K562 (cell line): ENCODE results near the gene PDLIM5. TPM values are rescaled to one million over a fixed set of nuclear protein-coding genes. Genes with fewer than 3 reads are reported as not detected.

Source experiments
- ATAC-seq: fragments of 200-7000 bp; cut with Tn5 transposase; 3 replicates; pipeline ENCODE4 v1.9.1; 2020; ENCODE audit warnings: moderate library complexity
- BruUV-seq: library from RNA; stranded (reverse); fragments of 400-500 nt; replicated peaks from 2 replicates; lab custom pipeline; 2021; lab: Mats Ljungman, UMichigan
- CTCF ChIA-PET: fragments of 300-600 bp; formaldehyde crosslinking; extraction: SDS; loops from one replicate; lab custom pipeline; 2021; ENCODE audit warnings: low intra/inter-chr PET ratio; lab: Yijun Ruan, JAX
- POLR2A ChIA-PET: fragments of 300-600, 350-650 bp; sonication (Branson Sonifier 250); formaldehyde crosslinking; extraction: SDS; loops from one replicate; lab custom pipeline; 2021; ENCODE audit warnings: antibody characterized with exemption, inconsistent platforms; lab: Yijun Ruan, JAX
- DNase-seq, 4 experiments: peaks; one replicate each; pipeline versions ENCODE4 v3.0.0 to v3.0.0-alpha.2; 2011 to 2018; ENCODE audit warnings: low spot score in 3 of 4, mixed read lengths in 3 of 4; ENCODE audit errors: extremely low read depth in 1 of 4
- FAIRE-seq: peaks from 2 replicates; lab custom pipeline; 2011; peaks lifted over from hg19 to GRCh38; lab: Jason Lieb, UNC
- H2AFZ ChIP-seq: 2 replicates; pipeline ENCODE4 v1.6.0; 2011; ENCODE audit warnings: low read depth, low read length, control low read depth, inconsistent platforms
- H3K27ac ChIP-seq: fragments of 200-600 bp; 3 replicates; pipeline ENCODE4 v1.8.0; 2011; ENCODE audit warnings: low read depth, mild to moderate bottlenecking, control low read depth, inconsistent platforms, low read length, moderate library complexity, mixed read lengths; ENCODE audit errors: extremely low read depth
- H3K27me3 ChIP-seq, 2 experiments: fragments of 300-600 bp in 1 of 2; 2 replicates in 1 of 2; 3 replicates in 1 of 2; pipeline versions ENCODE4 v1.6.0 to v1.8.0; 2011; ENCODE audit warnings: inconsistent platforms in 2 of 2, low read length in 2 of 2, mild to moderate bottlenecking in 1 of 2, mixed read lengths in 1 of 2, moderate library complexity in 1 of 2; ENCODE audit not compliant: control insufficient read depth in 2 of 2, insufficient read depth in 2 of 2
- H3K36me3 ChIP-seq: fragments of 300-600 bp; 3 replicates; pipeline ENCODE4 v1.8.0; 2011; ENCODE audit warnings: mild to moderate bottlenecking, low read length, inconsistent platforms; ENCODE audit not compliant: control insufficient read depth, insufficient read depth
- H3K4me1 ChIP-seq, 2 experiments: fragments of 200-600 bp in 1 of 2; replicated peaks in 1 of 2; 2 replicates in 1 of 2; 3 replicates in 1 of 2; pipeline versions ENCODE4 v1.5.1 to v1.8.0; 2011; ENCODE audit warnings: inconsistent platforms in 2 of 2, low read length in 2 of 2, mild to moderate bottlenecking in 1 of 2, mixed read lengths in 1 of 2, moderate library complexity in 1 of 2; ENCODE audit not compliant: control insufficient read depth in 2 of 2, insufficient read depth in 2 of 2
- H3K4me2 ChIP-seq: 2 replicates; pipeline ENCODE4 v1.6.1; 2011; ENCODE audit warnings: low read length, control low read depth, inconsistent platforms, mixed read lengths; ENCODE audit not compliant: insufficient read depth
- H3K4me3 ChIP-seq: fragments of 200-600 bp; sonication (generic), shearing (Covaris generic); 2 replicates; pipeline ENCODE4 v1.5.1; 2016; ENCODE audit warnings: control low read depth, inconsistent platforms
- H3K79me2 ChIP-seq: fragments of 200-600 bp; 3 replicates; pipeline ENCODE4 v1.8.0; 2011; ENCODE audit warnings: low read length, inconsistent platforms; ENCODE audit not compliant: control insufficient read depth, insufficient read depth
- H3K9ac ChIP-seq, 2 experiments: 2 replicates each; pipeline versions ENCODE4 v1.6.0 to v1.6.1; 2011; ENCODE audit warnings: low read depth in 2 of 2, low read length in 2 of 2, control low read depth in 1 of 2, inconsistent platforms in 1 of 2, mild to moderate bottlenecking in 1 of 2, mixed read lengths in 1 of 2; ENCODE audit not compliant: insufficient read depth in 1 of 2
- H3K9me1 ChIP-seq: one replicate; pipeline ENCODE4 v1.6.0; 2011; ENCODE audit warnings: inconsistent platforms, mild to moderate bottlenecking, low read length, moderate library complexity; ENCODE audit not compliant: control insufficient read depth, insufficient read depth
- H3K9me3 ChIP-seq: replicated peaks from 2 replicates; pipeline ENCODE4 v1.5.1; 2011; ENCODE audit warnings: low read depth, low read length, inconsistent platforms; ENCODE audit not compliant: control insufficient read depth, insufficient read depth
- H4K20me1 ChIP-seq: replicated peaks from 2 replicates; pipeline ENCODE4 v1.6.1; 2011; ENCODE audit warnings: low read length, inconsistent platforms, mixed read lengths; ENCODE audit not compliant: control insufficient read depth, insufficient read depth
- C11orf30 ChIP-seq: fragments of 450-650 bp; IDR thresholded peaks from 2 replicates; pipeline ENCODE4 v1.6.1; 2016; ENCODE audit warnings: low read depth, mild to moderate bottlenecking
- EHMT2 ChIP-seq: fragments of 450-650 bp; IDR thresholded peaks from 2 replicates; pipeline ENCODE4 v1.6.1; 2018; ENCODE audit warnings: antibody characterized with exemption
- ESRRA ChIP-seq: fragments of 450-650 bp; IDR thresholded peaks from 2 replicates; pipeline ENCODE4 v1.6.1; 2014; ENCODE audit warnings: low read depth, mild to moderate bottlenecking, moderate library complexity, borderline replicate concordance
- MED1 ChIP-seq: sonication (generic); formaldehyde crosslinking; IDR thresholded peaks from 2 replicates; pipeline ENCODE4 v1.8.1; 2023; ENCODE audit warnings: missing genetic modification reagents, borderline replicate concordance
- NEUROD1 ChIP-seq: fragments of 150-350 bp; IDR thresholded peaks from 2 replicates; pipeline ENCODE4 v1.6.1; 2014; ENCODE audit warnings: borderline replicate concordance, low read length, low read depth; ENCODE audit not compliant: partially characterized antibody
- SPI1 ChIP-seq: IDR thresholded peaks from 2 replicates; pipeline ENCODE4 v1.6.1; 2011; ENCODE audit warnings: low read depth, low read length, control low read depth, borderline replicate concordance
- ZNF121 ChIP-seq: sonication (generic); formaldehyde crosslinking; conservative IDR thresholded peaks from 2 replicates; pipeline ENCODE4 v1.8.0; 2022; ENCODE audit warnings: missing genetic modification reagents
- ZNF316 ChIP-seq: fragments of 450-650 bp; IDR thresholded peaks from 2 replicates; pipeline ENCODE4 v1.6.1; 2016
- WGBS: fragments of 100-300 bp; shearing (Covaris generic); methylation state at CpG from one replicate; pipeline ENCODE4 v1.1.6; 2016; ENCODE audit warnings: low coverage, mixed read lengths; ENCODE audit not compliant: insufficient coverage; ENCODE audit errors: missing lambda C conversion rate; 5-methylcytosine and 5-hydroxymethylcytosine counted together
- in situ Hi-C: fragments of 300-500 bp; cut with MboI; formaldehyde crosslinking; loops from 4 replicates; pipeline ENCODE4 v1.15.0; 2018; ENCODE audit warnings: inconsistent platforms, mixed read lengths
- intact Hi-C: fragments of 100-400 bp; cut with micrococcal nuclease; formaldehyde crosslinking; loops from 2 replicates; pipeline ENCODE4 v1.14.2; 2022
- polyA plus RNA-seq, 8 experiments: library from polyadenylated mRNA; depleted of rRNA in 4 of 8; stranded (reverse) in 5 of 8; unstranded in 3 of 8; fragments of >200 nt; fragmentation: Nextera tagmentation in 2 of 8; fragmentation: Illumina TruSeq in 1 of 8; extraction: Ambion mirVana in 2 of 8; extraction: Trizol in 1 of 8; gene quantifications; 2 replicates each; pipeline versions ENCODE4 v1.2.1 to v1.2.3, GENCODE V29; 2011 to 2014; ENCODE audit warnings: inconsistent platforms in 1 of 8, missing spikeins in 1 of 8
- total RNA-seq, 7 experiments: library from RNA; depleted of rRNA in 6 of 7; stranded (reverse); fragments of >200 nt in 6 of 7; fragmentation: Illumina TruSeq in 2 of 7; extraction: Trizol in 2 of 7; gene quantifications; 2 replicates each; pipeline versions ENCODE4 v1.2.1 to v1.2.3, GENCODE V29; 2011 to 2021; ENCODE audit warnings: low replicate concordance in 1 of 7
- TF ChIP-seq, protein P1 (sequence below): fragments of 250-450 bp; sonication (Bioruptor Pico); IDR thresholded peaks from 2 replicates; pipeline ENCODE4 v1.8.0; 2021; ENCODE audit warnings: moderate library complexity, mild to moderate bottlenecking, inconsistent platforms

PDLIM5 gene
- total and polyA plus RNA-seq, 9 of the 15 experiments (the other 6 are each of a cell fraction or from before 2014, with no cell fraction given) = 36.9 to 127 (median 62.5) TPM

DNA sequence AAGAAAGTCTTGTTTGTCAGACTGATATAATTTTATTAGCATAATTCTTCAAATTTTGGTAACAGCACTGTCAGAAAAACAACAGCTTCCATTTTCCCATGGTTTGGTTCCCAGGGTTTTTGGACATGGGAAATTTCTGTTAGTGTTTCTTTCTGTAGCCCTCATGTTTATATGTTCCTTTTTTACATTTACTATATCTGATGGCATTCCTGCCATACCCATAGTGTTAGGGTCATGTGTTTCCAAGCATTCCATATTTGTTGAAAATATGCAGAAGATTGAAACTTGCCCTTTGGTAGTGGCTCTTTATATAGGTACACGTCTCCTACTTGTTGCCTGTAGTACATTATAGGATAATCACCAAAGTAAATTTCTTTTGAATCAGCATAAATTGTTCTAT is 65.8 kb downstream of the PDLIM5 start:
- DNase-seq (no peak), ATAC-seq (no peak), FAIRE-seq (no peak)
- 57% methylated on average over 1 of the region's 1 CpG for WGBS
- Histone ChIP-seq H3K36me3 (no peaks in the 10 kb centered on the region), H2AFZ (no peak overlapping the region), H3K4me2 (no peak overlapping the region), H3K27ac (no peak overlapping the region), H3K9me1 (no peaks in the 10 kb centered on the region), H3K4me3 (no peak overlapping the region), H4K20me1 (no peaks in the 10 kb centered on the region), H3K9ac (no peak overlapping the region), H3K9me3 (no peaks in the 10 kb centered on the region), H3K27me3 (no peaks in the 10 kb centered on the region), H3K79me2 (peaks cover 79% of the 10 kb centered on the region), H3K4me1 (peaks cover 5 to 32% of the 10 kb centered on the region in 2 experiments; a peak in 4 of 5 replicates)
- in situ Hi-C loops = no loop called here
- TF ChIP-seq ZNF316 = peak; percentile 69
- TF ChIP-seq C11orf30 = peak; percentile 42; the same call in 1 of the 2 replicates
- TF ChIP-seq NEUROD1 = no peak
- no peak for TF ChIP-seq ZNF121 (CRISPR knock-in tag)
- CTCF ChIA-PET = no interaction called here
- intact Hi-C loops = no loop called here
- POLR2A ChIA-PET = no interaction called here
- no TSS peak for BruUV-seq

DNA sequence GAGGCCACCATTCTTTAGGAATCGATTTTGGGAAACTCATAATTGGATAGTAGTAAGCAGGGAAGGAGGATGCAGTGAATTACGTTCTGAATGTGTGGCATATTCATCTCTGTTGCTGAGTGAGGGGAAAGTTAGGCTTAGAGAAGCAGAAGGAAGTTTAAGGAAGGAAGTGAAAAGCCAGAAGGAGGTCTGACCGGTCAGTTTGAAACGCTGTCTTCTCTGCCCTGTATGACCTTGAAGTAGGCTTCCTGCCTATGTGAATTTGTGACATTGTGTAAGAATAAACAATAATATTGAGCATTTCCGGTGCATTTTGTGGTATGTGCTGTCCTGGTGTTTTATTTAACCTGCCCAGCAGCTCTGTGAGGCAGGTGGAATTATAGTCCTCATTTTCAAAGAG is 67.3 kb downstream of the PDLIM5 start:
- H2AFZ ChIP-seq = peak overlapping the region; percentile 66
- DNase-seq (no peak), FAIRE-seq (peak; percentile 75), ATAC-seq (peak; percentile 24)
- TF ChIP-seq ESRRA (peak; percentile 89), EHMT2 (0 out of 2 replicates have a peak, but pooled peaks have one; percentile 25), SPI1 (peak; percentile 52; the same call in 1 of the 2 replicates), MED1 (CRISPR knock-in tag) (no peak)
- TF ChIP-seq, protein P1, sequence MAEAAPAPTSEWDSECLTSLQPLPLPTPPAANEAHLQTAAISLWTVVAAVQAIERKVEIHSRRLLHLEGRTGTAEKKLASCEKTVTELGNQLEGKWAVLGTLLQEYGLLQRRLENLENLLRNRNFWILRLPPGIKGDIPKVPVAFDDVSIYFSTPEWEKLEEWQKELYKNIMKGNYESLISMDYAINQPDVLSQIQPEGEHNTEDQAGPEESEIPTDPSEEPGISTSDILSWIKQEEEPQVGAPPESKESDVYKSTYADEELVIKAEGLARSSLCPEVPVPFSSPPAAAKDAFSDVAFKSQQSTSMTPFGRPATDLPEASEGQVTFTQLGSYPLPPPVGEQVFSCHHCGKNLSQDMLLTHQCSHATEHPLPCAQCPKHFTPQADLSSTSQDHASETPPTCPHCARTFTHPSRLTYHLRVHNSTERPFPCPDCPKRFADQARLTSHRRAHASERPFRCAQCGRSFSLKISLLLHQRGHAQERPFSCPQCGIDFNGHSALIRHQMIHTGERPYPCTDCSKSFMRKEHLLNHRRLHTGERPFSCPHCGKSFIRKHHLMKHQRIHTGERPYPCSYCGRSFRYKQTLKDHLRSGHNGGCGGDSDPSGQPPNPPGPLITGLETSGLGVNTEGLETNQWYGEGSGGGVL (CRISPR knock-in tag) = no peak
- intact Hi-C loops = no loop called here
- H3K27ac ChIP-seq = peak overlapping the region; percentile 55
- H3K4me2 ChIP-seq = peak overlapping the region; percentile 36; the same call in 1 of the 2 replicates
- WGBS = 23% methylated on average over 5 of the region's 5 CpGs
- peaks cover 79% of the 10 kb centered on the region for H3K79me2 ChIP-seq
- no peaks in the 10 kb centered on the region for H4K20me1 ChIP-seq
- peaks cover 5 to 35% of the 10 kb centered on the region in 2 experiments for H3K4me1 ChIP-seq
- H3K9ac ChIP-seq = peak overlapping the region in 1 of 2 experiments; percentile 4; a peak in 3 of 4 replicates
- BruUV-seq = no TSS peak
- no peaks in the 10 kb centered on the region for H3K36me3 ChIP-seq
- ChIA-PET CTCF (no interaction called here), POLR2A (interaction anchor here (1.0 kb wide), 1 partner anchor 9 kb away, joined by 3 read pairs; no protein-coding TSS in a partner anchor)
- no peak overlapping the region for H3K4me3 ChIP-seq
- no peaks in the 10 kb centered on the region for H3K9me1 ChIP-seq
- no peaks in the 10 kb centered on the region for H3K9me3 ChIP-seq
- in situ Hi-C loops = no loop called here
- no peaks in the 10 kb centered on the region for H3K27me3 ChIP-seq
